NCI-H187 treated with DMSO at 0.1 percent for 48 hours (cell line): ENCODE data around the gene EVC.
"Not testable (repeated sequence)": the region's sequence is repeated elsewhere in the genome, so short reads cannot be mapped to it uniquely, and the experiment has no call there.

Experiments used
- DNase-seq: peaks from one replicate; lab custom pipeline; 2025; lab: John Stamatoyannopoulos, UW

The EVC gene

DNA sequence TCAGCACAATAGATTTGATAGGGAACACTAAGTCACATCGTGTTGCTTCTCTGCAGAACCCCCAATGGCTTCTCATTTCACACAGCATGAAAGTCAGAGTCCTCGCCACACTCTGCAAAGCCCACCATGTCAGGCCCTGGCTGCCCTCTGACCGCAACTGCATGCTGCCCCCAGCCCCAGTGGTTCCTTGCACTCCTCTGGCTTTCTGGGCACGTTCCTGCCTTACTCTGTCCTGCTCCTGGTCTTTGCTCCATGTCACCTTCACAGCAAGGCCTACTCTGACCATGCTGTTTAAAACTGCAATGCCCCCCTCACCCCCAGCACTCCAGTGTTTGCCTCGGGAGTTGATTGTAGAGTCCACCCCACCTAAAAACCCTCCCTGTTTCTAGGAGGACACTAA lies 78.1 kb downstream of the EVC start:
- DNase-seq, result no peak

DNA sequence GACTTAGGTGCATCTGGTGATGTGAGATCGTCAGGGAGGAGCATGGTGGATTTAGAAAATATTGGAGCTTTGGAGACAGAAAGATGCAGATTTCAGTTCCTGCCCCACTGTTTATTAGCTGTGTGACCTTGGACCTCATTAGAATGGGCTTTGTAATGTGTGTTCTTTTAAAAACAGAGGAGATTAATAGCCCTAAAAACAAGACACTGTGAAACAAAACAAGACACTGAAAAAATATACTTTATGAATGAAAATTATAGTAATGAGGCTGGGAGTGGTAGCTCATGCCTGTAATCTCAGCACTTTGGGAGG lies 79.5 kb downstream of the EVC start:
- no peak for DNase-seq

DNA sequence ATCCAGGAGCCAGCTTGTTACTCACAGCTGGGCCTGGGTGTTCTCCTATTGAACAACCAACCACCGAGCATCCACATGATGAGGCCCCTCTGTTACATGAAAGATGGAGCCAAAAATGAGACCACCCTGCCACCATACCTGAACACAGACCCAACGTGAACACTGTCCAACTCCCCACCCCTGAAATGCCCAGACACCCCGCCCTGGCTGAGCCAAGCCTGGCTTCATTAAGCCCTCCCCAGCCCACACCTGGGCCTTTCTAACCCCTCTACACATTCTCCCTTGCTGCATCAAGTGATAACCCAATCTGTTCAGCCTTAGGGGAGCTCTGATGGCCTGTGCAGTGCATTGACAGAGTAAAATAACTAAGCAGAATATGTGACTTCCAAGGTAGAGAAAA lies 80.7 kb downstream of the EVC start:
- DNase-seq, result no peak

DNA sequence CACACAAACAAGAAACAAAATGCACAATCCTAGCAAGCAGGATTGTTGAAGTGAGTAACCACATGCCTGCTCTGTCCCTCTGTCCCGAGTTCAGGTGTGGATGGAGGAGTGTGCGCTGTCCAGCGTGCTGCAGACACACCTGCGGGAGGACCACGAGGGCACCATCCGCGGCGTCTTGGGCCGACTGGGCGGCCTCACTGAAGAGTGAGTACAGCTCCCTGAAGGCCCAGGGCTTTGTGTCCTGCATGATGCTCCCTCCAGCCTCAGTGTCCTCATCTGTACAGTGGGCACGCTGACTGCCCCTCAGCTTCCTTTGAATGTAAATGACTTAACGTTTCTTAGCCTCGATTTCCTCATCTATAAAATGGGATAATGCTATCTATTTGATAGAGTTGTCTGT lies 82.5 kb downstream of the EVC start:
- DNase-seq, result no peak

DNA sequence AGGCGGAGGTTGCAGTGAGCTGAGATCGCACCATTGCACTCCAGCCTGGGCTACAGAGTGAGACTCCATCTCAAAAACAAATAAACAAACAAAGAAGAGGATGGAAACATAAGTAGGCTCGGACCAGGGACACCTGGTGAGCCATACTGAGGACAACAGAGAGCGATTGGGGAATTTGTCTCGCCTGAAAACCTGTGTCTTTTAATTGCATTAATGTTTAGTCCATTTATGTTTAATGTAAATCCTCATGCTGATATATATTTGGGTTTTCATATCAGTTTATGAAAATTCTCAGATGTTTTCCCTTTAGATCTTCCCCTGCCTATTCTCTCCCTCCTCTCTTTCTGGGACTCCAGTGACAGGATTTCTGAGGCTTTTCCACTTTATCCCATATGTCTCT lies 84.6 kb downstream of the EVC start:
- no peak for DNase-seq

DNA sequence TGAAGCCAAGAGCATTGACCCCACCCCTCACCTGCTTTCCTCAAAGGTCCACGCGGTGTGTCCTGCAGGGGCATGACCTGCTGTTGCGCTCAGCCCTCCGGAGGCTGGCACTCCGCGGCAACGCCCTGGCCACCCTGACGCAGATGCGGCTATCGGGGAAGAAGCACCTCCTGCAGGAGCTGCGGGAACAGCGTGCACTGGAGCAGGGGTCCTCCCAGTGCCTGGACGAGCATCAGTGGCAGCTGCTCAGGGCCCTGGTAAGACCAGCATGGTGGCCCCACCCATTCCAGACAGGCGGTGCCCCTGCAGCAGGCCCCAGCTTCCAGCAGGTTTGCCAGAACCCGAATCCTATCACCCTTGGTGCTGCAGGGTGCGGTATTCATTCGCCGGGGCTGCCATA lies 86.0 kb downstream of the EVC start:
- DNase-seq, result no peak

DNA sequence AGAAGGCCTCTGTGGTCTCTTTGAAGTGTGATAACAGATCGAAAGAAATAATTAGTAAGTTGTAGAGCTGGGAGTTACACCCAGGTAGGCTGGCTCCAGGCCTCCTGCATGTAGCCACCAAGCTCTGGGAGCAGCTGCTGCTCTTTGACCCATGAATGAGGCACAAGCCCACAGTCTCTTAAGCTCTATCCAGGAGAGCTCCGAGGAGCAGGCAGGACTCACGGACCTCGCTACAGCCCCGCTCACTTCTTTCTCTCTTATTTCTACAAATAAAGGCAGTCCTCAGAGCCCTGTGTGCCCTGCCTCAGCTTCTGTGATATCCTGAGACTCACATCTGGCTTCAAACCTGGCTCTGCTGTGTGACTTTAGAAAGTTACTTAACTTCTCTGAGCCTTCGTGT lies 86.9 kb downstream of the EVC start:
- DNase-seq, result no peak

DNA sequence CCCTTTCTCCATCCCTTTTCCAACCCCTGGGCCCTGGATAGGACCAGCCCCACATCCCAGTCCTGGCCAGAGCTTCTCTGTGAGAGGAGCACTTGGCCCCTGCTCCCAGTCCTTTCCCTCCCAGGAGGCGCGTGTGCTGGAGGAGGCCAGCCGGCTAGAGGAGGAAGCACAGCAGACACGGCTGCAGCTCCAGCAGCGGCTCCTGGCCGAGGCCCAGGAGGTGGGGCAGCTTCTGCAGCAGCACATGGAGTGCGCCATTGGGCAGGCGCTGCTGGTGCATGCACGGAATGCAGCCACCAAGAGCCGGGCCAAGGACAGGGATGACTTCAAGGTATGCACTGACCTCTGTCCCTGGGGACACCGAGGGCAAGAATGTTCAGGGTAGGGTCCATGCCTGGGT lies 87.5 kb downstream of the EVC start:
- DNase-seq, result no peak

DNA sequence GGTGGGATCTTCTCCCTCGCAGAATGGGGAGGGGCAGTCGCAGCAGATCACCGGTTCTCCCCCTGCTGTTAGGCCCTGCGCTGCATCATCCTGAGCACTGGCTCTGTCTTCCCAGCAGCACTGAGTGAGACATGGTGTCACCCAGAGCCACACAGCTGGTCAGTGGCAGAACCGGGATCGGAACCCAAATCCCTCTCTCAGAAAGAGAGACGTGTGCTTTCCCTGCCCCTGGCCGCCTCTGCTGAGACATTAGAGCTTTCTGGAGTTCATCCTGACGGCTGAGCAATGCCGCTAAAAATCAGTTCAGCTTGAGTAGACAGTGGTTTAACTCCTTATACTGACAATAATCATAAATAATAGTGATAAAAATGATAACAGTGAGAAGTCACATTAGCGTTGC lies 87.9 kb downstream of the EVC start:
- no peak for DNase-seq

DNA sequence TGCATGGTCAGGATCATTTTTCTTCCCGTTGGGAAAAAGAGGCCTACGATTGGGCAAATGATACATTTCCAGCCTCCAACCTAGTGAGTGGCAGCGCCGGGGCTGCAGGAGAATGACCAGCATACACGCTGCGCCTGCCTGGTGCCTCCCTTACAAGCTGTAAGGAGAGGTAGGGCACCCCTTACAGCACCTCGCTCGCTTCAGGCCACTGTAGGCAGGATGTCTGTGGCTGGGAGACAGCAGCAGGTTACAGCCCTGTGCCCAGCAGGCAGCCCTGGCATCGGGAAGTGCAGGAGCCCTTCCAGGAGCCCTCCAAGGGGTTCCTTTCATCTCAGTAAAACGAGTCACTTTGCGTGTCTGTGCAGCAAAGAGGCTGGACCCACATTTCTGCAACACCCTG lies 88.4 kb downstream of the EVC start:
- DNase-seq, result no peak

DNA sequence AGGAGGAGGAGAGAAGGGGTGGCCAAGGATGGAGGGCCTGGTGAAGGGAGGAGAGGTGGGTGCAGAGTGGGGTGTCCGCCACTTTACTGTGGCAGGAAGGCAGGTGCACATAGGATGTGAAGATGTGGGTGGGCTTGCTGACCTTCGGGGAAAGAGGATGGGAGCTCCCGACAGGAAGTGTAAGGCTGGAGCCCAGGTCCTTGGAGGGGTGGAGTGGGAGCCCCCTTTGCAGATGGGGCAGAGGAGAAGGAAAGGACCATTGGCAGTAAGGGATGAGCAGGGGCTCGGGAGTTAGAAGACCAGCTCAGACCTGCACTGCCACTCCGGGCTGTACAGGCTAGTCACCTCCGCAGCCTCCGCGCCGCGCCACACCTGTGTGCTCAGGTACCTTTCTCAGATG lies 89.5 kb downstream of the EVC start:
- no peak for DNase-seq

DNA sequence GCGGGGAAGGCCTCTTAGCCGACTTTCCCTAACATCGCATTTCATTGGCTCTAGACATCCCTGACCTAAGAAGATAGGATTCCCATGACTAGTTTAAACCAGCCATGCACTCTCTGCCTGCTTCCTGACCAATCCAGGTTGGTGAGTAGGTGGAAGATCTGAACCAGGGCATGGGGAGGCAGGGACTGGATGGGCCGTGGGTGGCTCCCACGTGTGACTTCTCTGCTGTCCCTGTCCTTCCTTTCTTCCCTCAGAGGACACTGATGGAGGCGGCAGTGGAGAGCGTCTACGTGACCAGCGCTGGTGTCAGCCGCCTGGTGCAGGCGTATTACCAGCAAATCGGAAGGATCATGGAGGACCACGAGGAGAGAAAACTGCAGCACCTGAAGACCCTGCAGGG lies 90.7 kb downstream of the EVC start:
- no peak for DNase-seq

DNA sequence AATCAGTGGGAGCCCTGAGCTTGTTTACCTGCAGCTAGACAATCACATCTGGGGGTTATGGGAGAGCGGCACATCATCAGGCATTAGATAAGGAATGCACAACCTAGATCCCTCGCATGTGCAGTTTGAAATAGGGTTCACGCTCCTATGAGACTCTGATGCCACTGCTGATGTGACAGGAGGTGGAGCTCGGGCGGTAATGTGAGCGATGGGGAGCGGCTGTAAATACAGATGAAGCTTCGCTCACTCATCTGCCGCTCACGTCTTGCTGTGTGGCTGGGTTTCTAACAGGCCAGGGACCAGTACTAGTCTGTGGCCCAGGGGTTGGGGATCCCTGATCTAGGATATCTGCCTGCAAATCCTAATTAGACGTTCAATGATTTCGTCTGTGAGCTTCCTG lies 91.6 kb downstream of the EVC start:
- no peak for DNase-seq

DNA sequence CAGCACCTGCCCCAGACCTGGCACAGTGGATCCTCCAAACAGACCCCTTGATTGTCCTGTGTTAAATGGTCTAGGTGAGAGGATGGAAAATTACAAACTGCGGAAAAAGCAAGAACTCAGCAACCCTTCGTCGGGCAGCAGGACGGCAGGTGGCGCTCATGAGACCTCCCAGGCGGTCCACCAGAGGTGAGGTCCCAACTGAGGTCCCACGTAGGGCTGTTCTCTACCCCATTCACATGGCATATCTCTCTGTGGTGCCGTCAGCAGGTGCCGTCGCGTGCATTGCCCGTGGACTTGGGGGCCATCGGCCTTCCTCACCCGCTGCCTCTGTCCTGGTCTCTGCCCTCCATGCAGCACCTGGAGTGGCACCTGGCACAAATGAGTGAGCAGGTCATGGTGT lies 93.7 kb downstream of the EVC start:
- DNase-seq, result no peak

DNA sequence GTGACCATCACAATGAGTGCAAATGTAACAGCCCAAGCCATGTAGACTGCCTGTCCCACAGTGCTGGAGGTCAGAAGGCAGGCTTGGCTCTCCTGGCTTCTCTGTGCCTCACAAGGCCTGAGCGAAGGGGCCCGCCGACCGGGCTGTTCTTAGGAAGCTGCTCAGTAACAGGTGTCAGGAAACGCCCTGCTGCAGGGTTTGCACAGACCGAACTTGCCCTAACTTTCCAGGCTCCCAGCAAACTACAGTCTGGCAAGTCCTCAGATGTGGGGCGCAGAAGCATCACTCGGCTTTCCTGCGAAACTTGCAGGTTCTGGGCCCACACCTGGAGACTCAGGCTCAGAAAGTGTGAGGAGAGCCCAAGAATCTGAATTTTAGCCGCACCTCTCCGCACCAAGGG lies 94.3 kb downstream of the EVC start:
- DNase-seq, result no peak

DNA sequence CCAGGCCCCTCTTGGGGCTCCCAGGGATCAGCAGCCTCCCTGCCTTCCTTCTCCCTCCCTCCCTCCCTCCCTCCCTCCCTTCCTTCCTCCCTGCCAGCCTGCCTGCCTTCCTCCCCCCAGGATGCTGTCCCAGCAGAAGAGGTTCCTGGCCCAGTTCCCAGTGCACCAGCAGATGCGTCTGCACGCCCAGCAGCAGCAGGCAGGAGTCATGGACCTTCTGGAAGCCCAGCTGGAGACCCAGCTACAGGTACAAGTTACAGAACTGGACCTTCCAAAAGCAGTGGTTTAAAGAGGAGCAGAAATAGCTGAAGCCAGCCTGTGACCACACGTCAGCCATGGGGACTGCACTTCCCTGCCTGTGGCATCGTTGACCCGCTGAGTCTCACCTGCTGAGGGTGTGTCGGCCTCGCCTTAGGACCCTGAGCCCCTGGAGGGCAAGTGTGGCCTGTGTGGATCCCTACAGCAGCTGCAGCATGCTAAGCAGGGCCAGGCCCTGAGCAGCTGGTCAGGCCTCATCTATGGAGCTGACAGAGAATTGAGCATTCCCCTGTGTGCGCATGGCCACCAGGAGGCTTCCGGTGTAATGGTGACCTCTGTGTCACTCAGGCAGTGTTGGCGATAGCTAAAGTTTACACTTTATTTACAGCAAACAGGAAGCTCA lies 97.2 kb downstream of the EVC start:
- no peak for DNase-seq

DNA sequence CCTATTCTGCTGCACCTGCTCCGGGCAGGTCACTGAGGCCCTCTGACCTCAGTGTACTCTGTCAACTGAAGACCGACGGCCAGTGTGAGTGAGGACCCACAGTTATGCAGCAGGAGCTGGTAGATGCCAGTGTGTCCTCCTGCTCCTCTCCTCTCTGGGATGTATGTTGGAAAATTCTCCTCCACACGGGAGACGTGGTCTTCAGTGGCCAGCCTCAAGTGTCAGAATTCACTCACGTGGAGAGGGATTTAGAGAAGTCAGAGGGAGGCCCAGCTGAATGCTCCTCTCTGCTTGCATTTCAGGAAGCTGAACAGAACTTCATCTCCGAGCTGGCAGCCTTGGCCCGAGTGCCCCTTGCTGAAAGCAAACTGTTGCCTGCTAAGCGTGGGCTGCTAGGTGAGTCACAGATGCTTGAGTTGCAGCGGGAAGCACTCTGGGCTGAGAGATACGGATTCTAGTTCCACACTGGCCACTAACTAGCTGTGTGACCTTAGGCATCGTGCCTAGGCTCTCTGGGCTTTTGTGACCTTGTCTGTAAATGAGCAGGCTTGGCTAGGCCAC lies 98.3 kb downstream of the EVC start:
- DNase-seq, result no peak

DNA sequence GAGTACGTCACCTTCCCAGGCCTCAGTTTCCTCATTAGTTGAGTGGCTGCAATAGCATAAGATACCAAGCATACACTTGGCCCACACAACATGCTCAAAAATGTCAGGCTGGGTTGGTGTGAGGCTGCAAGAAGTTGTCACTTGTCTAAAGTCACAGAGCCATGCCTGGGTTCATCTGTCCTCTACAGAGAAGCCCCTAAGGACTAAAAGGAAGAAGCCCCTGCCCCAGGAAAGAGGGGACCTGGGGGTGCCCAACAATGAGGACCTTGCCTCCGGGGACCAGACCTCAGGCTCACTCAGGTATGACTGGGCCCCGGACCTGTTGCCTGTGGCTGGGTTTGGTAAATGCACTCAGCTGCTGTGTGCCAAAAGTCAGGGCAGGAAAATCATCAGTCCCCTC lies 99.2 kb downstream of the EVC start:
- no peak for DNase-seq

DNA sequence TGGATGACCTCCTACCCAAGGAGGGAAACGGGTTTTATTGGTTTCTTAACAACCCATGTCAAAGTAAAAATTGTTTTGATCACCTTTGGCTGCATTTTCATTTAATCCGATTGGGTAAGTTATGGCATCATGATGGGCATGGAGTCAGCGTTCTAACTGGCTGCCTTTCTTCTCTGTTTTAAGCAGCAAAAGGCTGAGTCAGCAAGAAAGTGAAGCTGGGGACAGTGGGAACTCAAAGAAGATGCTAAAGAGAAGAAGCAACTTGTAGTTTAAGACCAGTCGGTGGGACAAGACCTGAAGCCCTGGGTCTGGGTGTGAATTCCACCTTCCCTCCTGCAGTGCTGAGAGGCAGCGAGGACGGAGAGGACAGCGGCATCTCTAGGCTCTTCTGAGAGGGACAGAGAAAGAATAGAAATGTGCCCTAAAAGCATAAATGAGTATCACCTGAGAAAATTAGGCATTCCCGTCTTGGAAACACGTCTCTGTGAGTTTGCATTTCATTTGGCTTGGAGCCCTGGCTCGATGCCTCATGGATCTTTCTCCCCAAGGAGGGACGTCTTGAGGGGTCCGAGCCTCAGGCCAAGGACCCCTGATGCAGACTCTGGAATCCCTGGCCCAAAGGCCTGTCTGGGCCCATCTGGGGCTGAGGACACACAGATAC lies 99.9 kb downstream of the EVC start:
- DNase-seq, result no peak

DNA sequence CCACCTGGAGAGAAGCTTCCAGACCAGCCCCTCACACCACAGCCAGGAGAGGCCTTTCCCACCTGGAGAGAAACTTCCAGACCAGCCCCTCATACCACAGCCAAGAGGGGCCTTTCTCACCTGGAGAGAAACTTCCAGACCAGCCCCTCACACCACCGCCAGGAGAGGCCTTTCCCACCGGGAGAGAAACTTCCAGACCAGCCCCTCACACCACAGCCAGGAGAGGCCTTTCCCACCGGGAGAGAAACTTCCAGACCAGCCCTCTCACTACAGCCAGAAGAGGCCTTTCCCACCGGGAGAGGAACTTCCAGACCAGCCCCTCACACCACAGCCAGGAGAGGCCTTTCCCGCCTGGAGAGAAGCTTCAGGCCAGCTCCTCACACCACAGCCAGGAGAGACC lies 101.1 kb downstream of the EVC start:
- DNase-seq, result not testable (repeated sequence)

DNA sequence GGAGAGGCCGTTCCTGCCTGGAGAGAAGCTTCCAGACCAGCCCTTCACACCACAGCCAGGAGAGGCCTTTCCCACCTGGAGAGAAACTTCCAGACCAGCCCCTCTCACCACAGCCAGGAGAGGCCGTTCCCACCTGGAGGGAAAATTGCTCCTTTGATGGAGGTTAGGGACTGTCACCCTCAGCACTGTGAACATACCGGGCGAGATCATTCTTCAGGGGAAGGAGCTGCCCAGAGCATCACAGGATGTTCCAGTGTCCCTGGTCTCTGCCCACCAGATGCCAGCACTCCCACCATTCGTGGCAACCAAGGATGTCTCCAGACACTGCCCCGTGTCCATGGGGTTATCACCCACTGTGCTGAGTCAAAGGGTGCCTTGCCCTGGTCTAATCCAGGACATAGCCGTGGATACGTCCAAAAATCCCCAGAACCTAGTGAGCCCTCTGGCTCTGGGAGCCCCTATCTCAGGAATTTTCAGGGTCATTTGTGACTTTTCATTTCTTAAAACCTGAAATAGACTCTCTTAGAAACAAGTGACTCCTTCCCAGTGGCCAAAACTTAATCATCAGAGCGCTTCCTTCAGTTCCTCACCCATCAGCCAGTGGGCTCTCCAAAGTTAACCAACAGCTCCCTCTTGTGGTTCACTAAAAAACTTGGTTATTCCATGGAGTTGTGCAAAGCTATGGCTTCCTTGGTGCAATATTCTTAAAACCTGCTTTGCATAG lies 101.7 kb downstream of the EVC start:
- peak; percentile 53 for DNase-seq

DNA sequence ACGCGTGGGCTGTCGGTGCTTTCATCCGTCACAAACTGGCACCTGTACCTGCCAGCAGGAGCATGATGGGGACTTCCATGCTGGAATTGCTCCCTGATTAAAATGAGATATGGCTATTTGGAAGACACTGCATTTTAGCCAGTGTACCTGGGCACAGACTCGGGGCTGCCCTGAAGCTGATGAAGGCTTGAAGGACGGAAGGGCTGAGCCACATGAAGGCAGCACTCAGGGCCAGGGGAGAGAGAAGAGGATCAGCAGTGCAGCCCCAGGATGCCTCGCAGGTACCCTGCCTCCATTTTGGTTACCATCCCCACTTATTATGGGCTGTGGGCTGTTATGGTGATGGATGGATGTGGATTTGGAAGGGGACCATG lies 102.9 kb downstream of the EVC start:
- DNase-seq, result no peak

DNA sequence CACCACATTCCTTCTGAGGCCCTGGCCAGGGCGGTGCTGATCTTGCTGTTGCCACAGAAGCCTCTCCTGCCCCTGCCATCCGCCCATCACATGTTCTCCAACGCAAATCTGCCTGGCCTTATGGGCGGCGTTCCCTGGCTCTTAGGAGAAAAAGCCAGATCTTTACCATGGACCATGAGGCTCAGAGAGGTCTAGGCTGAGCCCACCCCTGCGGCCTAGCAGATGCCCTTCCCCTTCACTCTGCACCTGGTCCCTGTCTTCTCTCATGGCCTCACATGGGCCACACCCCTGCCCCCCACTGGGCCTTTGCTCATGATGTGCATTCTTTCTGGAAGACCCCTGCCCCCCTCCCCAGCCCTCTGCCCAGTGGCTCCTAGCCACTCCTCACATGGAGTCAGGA lies 103.4 kb downstream of the EVC start:
- DNase-seq, result no peak

DNA sequence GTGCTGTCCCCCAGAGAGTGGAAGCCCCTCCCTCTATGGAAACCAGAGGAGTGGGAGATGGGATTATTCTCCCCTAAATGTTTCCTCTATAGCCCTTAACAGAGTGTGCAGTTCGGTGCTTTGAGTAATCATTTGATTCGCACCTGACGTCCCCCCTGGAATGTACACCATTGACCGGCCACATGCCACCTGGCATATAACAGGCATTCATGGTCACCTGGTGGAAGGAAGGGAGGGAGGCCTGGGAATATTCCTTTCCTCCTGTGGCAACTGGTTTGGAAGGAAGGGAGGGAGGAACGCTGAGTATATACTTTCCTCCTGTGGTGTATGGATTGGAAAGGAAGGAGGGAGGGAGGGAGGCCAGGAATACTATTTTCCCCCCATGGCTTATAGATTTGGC lies 104.6 kb downstream of the EVC start:
- DNase-seq, result no peak
